Vagina (tissue), 2 donors: ENCODE results near the gene VWA1.

Experiments
- POLR2A ChIP-seq, 2 donors: fragments of 450-650 bp; IDR thresholded peaks; one replicate each; pipeline ENCODE4 v1.6.1; 2017; ENCODE audit warnings: antibody characterized with exemption in 2 of 2, mild to moderate bottlenecking in 2 of 2, moderate library complexity in 2 of 2
- POLR2AphosphoS5 ChIP-seq, 2 donors: sonication (generic); formaldehyde crosslinking; IDR thresholded peaks; one replicate each; pipeline ENCODE4 v1.9.0; 2017; ENCODE audit warnings: antibody characterized with exemption in 2 of 2, mild to moderate bottlenecking in 2 of 2, low read depth in 1 of 2; ENCODE audit not compliant: insufficient read depth in 1 of 2

GRCh38 chr1:1477206-1477605 lies 41.7 kb downstream of the VWA1 start:
- TF ChIP-seq POLR2AphosphoS5 (IDR thresholded peaks at IDR 0.05; ENCODE audit: insufficient read depth in 1 of 2, low read depth in 1 of 2) = no peak
- TF ChIP-seq POLR2A (IDR thresholded peaks at IDR 0.05) = no peak
